HL-60 (cell line): ENCODE results near the gene EXOSC7.

Experiments used
- GABPA ChIP-seq: IDR thresholded peaks from 2 replicates; pipeline ENCODE4 v1.6.1; 2012; ENCODE audit warnings: low read depth
- POLR2AphosphoS5 ChIP-seq: IDR thresholded peaks from 2 replicates; pipeline ENCODE4 v1.6.1; 2012; ENCODE audit warnings: low read depth
- SPI1 ChIP-seq: IDR thresholded peaks from 2 replicates; pipeline ENCODE4 v1.6.1; 2012; ENCODE audit warnings: low read depth, mild to moderate bottlenecking, borderline replicate concordance
- TF ChIP-seq, protein P1 (sequence below): IDR thresholded peaks from one replicate; pipeline ENCODE4 v1.5.1; 2011; ENCODE audit warnings: low read length, control low read depth, inconsistent platforms; ENCODE audit not compliant: insufficient read depth
- TF ChIP-seq, protein P2 (sequence below): IDR thresholded peaks from 2 replicates; pipeline ENCODE4 v1.6.1; 2012; ENCODE audit warnings: low read depth; ENCODE audit not compliant: insufficient replicate concordance

DNA sequence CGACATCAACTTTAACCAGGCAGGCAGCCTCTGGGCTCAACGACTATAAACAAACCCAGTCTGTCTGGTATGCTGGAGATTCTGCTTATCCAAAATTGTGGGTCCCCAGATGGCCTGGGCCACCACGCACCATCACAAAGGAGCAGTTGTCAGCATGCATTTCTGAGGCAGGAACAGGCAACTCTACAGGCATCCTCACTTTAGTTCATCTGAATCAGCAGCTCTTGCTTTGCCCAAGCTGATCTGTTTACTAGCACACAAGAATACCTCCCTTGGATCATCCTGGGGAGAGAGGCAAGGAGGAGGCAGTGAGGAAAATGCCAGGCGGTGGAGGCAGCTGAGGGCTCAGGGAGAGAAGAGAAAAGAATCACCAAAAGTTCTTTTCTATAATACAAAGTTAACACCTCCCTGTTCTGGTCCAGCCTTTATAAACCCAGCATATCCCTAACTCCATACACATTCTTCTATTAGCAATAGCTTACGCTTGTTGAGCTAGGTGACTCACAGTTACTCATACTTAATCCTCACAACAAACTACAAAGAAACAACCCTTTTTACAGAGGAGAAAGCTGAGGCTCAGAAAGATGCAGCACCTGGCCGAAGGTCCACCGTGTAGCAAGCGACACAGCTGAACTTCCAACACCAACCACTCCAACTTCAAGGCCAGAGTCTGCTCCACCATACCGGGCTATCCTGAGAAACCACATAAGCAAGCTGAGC is 33.7 kb upstream of the EXOSC7 start:
- TF ChIP-seq, protein P1, sequence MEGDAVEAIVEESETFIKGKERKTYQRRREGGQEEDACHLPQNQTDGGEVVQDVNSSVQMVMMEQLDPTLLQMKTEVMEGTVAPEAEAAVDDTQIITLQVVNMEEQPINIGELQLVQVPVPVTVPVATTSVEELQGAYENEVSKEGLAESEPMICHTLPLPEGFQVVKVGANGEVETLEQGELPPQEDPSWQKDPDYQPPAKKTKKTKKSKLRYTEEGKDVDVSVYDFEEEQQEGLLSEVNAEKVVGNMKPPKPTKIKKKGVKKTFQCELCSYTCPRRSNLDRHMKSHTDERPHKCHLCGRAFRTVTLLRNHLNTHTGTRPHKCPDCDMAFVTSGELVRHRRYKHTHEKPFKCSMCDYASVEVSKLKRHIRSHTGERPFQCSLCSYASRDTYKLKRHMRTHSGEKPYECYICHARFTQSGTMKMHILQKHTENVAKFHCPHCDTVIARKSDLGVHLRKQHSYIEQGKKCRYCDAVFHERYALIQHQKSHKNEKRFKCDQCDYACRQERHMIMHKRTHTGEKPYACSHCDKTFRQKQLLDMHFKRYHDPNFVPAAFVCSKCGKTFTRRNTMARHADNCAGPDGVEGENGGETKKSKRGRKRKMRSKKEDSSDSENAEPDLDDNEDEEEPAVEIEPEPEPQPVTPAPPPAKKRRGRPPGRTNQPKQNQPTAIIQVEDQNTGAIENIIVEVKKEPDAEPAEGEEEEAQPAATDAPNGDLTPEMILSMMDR: no peak
- TF ChIP-seq POLR2AphosphoS5 (no peak), GABPA (no peak), SPI1 (no peak)
- TF ChIP-seq, protein P2, sequence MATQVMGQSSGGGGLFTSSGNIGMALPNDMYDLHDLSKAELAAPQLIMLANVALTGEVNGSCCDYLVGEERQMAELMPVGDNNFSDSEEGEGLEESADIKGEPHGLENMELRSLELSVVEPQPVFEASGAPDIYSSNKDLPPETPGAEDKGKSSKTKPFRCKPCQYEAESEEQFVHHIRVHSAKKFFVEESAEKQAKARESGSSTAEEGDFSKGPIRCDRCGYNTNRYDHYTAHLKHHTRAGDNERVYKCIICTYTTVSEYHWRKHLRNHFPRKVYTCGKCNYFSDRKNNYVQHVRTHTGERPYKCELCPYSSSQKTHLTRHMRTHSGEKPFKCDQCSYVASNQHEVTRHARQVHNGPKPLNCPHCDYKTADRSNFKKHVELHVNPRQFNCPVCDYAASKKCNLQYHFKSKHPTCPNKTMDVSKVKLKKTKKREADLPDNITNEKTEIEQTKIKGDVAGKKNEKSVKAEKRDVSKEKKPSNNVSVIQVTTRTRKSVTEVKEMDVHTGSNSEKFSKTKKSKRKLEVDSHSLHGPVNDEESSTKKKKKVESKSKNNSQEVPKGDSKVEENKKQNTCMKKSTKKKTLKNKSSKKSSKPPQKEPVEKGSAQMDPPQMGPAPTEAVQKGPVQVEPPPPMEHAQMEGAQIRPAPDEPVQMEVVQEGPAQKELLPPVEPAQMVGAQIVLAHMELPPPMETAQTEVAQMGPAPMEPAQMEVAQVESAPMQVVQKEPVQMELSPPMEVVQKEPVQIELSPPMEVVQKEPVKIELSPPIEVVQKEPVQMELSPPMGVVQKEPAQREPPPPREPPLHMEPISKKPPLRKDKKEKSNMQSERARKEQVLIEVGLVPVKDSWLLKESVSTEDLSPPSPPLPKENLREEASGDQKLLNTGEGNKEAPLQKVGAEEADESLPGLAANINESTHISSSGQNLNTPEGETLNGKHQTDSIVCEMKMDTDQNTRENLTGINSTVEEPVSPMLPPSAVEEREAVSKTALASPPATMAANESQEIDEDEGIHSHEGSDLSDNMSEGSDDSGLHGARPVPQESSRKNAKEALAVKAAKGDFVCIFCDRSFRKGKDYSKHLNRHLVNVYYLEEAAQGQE: no peak
